ENCODE measurements around the gene LRMDA. TPM values are rescaled to one million over a fixed set of nuclear protein-coding genes. Genes with fewer than 3 reads are reported as not detected.

The LRMDA gene
- total and polyA plus RNA-seq, 2 of the 4 experiments (the other 2 are of a cell fraction): 0.07 TPM; not detected in 1

- no peak overlapping the region for H3K56ac ChIP-seq (ENCODE audit: extremely low read depth, insufficient read depth, low read length)
Observed at GRCh38 chr10:76149182-76149581, 717.8 kb downstream of the LRMDA start.

More at GRCh38 chr10:76149182-76149581, 717.8 kb downstream of the LRMDA start:
- no CpG with 5 or more reads among the region's 1 CpG for WGBS, 2 experiments (ENCODE audit: extremely low coverage in 2 of 2, insufficient read length in 1 of 2)
- H3K9ac ChIP-seq (ENCODE audit: low read depth, low read length): no peak overlapping the region
- no peak overlapping the region for H2BK15ac ChIP-seq (ENCODE audit: low read depth, low read length)
- no peaks in the 10 kb centered on the region for H4K20me1 ChIP-seq (ENCODE audit: insufficient read depth, low read length)
- H3K9me3 ChIP-seq (ENCODE audit: control insufficient read depth, insufficient read depth, low read length): no peaks in the 10 kb centered on the region; the same call in 1 of the 2 replicates
- H2BK5ac ChIP-seq (ENCODE audit: low read depth, low read length, poor library complexity, severe bottlenecking): no peak overlapping the region
- no peak overlapping the region for H3K27ac ChIP-seq (ENCODE audit: insufficient read depth, low read length)
- no peak overlapping the region for H3K23ac ChIP-seq (ENCODE audit: low read depth, low read length)
- no peaks in the 10 kb centered on the region for H3K36me3 ChIP-seq (ENCODE audit: control insufficient read depth, insufficient read depth, low read length)
- intact Hi-C loops (cut with micrococcal nuclease): no loop called here
- ATAC-seq (ENCODE audit: low read depth): 0 out of 2 replicates have a peak, but pooled peaks have one; percentile 14
- no peak overlapping the region for H3K4ac ChIP-seq (ENCODE audit: low read depth, low read length)
- H3K4me1 ChIP-seq (ENCODE audit: control insufficient read depth, insufficient read depth, low read length): peaks cover 7% of the 10 kb centered on the region; the same call in 1 of the 2 replicates
- ChIA-PET POLR2A (ENCODE audit: unreplicated experiment) (no interaction called here), CTCF (interaction anchor here (1.3 kb wide), 1 partner anchor 10 kb away, joined by 3 read pairs; no protein-coding TSS in a partner anchor)
- no peak overlapping the region for H4K5ac ChIP-seq (ENCODE audit: low read depth, low read length)
- no peak overlapping the region for H4K91ac ChIP-seq (ENCODE audit: insufficient read depth, low read depth, low read length)
- 0 out of 2 replicates have a peak, but pooled peaks cover 1% of the 10 kb centered on the region for H3K27me3 ChIP-seq (ENCODE audit: control insufficient read depth, insufficient read depth, low read length)
- H4K8ac ChIP-seq (ENCODE audit: low read depth in 2 of 2, low read length in 2 of 2): no peak overlapping the region
- no peak overlapping the region for H2AK9ac ChIP-seq (replicated peaks; ENCODE audit: low read depth, low read length, poor library complexity)
- DNase-seq: no peak
- no TSS peak for BruUV-seq (replicated peaks)
- no peak overlapping the region for H3K14ac ChIP-seq (replicated peaks; ENCODE audit: low read depth, low read length)
- H2BK120ac ChIP-seq (ENCODE audit: low read depth, low read length): no peak overlapping the region
- dilution Hi-C loops (cut with HindIII; ENCODE audit: low sequenced_read_pairs, unreplicated experiment): no loop called here
- H2BK20ac ChIP-seq (ENCODE audit: low read depth, low read length): no peak overlapping the region
- H2AFZ ChIP-seq (replicated peaks; ENCODE audit: low read length, poor library complexity): no peak overlapping the region
- no peak overlapping the region for H2AK5ac ChIP-seq (ENCODE audit: low read depth, low read length)
- H3K9me1 ChIP-seq (ENCODE audit: insufficient read depth, low read length): no peaks in the 10 kb centered on the region
- in situ Hi-C loops (cut with MboI; ENCODE audit: low sequenced_read_pairs): no loop called here
- no peak for TF ChIP-seq FOS (IDR thresholded peaks at IDR 0.05; ENCODE audit: low read depth, low read length)
- no peak for TF ChIP-seq RCOR1 (IDR thresholded peaks at IDR 0.05; ENCODE audit: insufficient replicate concordance, low read length)
- TF ChIP-seq SMC3 (IDR thresholded peaks at IDR 0.05; ENCODE audit: low read depth, low read length): no peak
- TF ChIP-seq POLR2A (IDR thresholded peaks at IDR 0.05; ENCODE audit: low read depth, low read length): no peak
- no peak for TF ChIP-seq MXI1 (IDR thresholded peaks at IDR 0.05; ENCODE audit: borderline replicate concordance, low read depth, low read length)
- TF ChIP-seq RAD21 (IDR thresholded peaks at IDR 0.05; ENCODE audit: low read length): no peak
- TF ChIP-seq MAZ (IDR thresholded peaks at IDR 0.05; ENCODE audit: borderline replicate concordance, low read depth, low read length): no peak
- TF ChIP-seq NFE2L2 (IDR thresholded peaks at IDR 0.05; ENCODE audit: low read depth, low read length): no peak
- no peak overlapping the region for H3K4me3 ChIP-seq (ENCODE audit: insufficient read depth, low read depth, low read length)
- no peak overlapping the region for H3K4me2 ChIP-seq (ENCODE audit: low read depth, low read length)
- no peak overlapping the region for H3K18ac ChIP-seq (ENCODE audit: low read depth, low read length)
- H3K79me1 ChIP-seq (ENCODE audit: low read depth in 1 of 2, low read length in 2 of 2): no peaks in the 10 kb centered on the region

All from IMR-90 (cell line).